ENCODE results near the gene MMP24. TPM values are rescaled to one million over a fixed set of nuclear protein-coding genes. Genes with fewer than 3 reads are reported as not detected.

Gene MMP24
- total and polyA plus RNA-seq, 2 of the 13 experiments (the other 11 are each of a cell fraction or from before 2014, with no cell fraction given), result 0.29 to 0.35 TPM

DNA sequence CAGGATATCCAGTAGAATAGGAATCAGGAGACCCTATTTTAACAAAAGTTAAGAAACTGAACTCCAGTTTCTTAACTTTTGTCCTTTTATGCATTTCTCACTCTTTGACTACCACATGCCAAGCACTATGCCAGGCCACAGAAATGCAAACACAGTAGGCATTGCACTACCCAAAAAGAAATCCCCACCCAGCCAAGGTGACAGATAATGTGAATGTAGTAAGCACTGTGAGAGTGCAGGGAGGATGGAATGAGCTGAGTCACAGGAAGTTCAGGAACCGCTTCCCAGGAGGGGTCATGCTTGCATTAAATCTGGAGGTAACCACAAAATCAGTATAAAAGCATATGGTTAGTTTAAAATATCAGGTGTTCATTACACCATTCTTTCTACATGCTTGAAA is 85.8 kb downstream of the MMP24 start (continued):
- TF ChIP-seq, protein P1, sequence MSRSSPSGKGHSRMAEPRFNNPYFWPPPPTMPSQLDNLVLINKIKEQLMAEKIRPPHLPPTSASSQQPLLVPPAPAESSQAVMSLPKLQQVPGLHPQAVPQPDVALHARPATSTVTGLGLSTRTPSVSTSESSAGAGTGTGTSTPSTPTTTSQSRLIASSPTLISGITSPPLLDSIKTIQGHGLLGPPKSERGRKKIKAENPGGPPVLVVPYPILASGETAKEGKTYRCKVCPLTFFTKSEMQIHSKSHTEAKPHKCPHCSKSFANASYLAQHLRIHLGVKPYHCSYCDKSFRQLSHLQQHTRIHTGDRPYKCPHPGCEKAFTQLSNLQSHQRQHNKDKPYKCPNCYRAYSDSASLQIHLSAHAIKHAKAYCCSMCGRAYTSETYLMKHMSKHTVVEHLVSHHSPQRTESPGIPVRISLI (CRISPR knock-in tag; IDR thresholded peaks at IDR 0.05; ENCODE audit: borderline replicate concordance), result no peak
- TF ChIP-seq NR2C2 (CRISPR knock-in tag; IDR thresholded peaks at IDR 0.05; ENCODE audit: borderline replicate concordance) (no peak), ONECUT2 (CRISPR knock-in tag; IDR thresholded peaks at IDR 0.05) (no peak), EHMT2 (IDR thresholded peaks at IDR 0.05; ENCODE audit: borderline replicate concordance, low read depth, low read length) (no peak), SAP130 (CRISPR knock-in tag; IDR thresholded peaks at IDR 0.05; ENCODE audit: low read depth) (peak; percentile 24; the same call in 1 of the 2 replicates), ZNF552 (CRISPR knock-in tag; IDR thresholded peaks at IDR 0.05; ENCODE audit: borderline replicate concordance) (no peak), ZNF367 (CRISPR knock-in tag; IDR thresholded peaks at IDR 0.05; ENCODE audit: borderline replicate concordance) (no peak), NFE2 (CRISPR knock-in tag; IDR thresholded peaks at IDR 0.05) (peak; percentile 84), GFI1 (CRISPR knock-in tag; IDR thresholded peaks at IDR 0.05; ENCODE audit: borderline replicate concordance) (no peak), RFX1 (IDR thresholded peaks at IDR 0.05) (no peak), MIER2 (CRISPR knock-in tag; IDR thresholded peaks at IDR 0.05) (no peak), POLR2A (IDR thresholded peaks at IDR 0.05; ENCODE audit: insufficient read depth in 1 of 2, low read depth in 2 of 2, low read length in 2 of 2) (no peak), ZNF382 (CRISPR knock-in tag; IDR thresholded peaks at IDR 0.05; ENCODE audit: borderline replicate concordance) (no peak), TEAD2 (CRISPR knock-in tag; IDR thresholded peaks at IDR 0.05) (no peak), DMAP1 (CRISPR knock-in tag; IDR thresholded peaks at IDR 0.05) (no peak), ZNF562 (CRISPR knock-in tag; IDR thresholded peaks at IDR 0.05; ENCODE audit: borderline replicate concordance) (no peak)
- TF ChIP-seq, protein P2, sequence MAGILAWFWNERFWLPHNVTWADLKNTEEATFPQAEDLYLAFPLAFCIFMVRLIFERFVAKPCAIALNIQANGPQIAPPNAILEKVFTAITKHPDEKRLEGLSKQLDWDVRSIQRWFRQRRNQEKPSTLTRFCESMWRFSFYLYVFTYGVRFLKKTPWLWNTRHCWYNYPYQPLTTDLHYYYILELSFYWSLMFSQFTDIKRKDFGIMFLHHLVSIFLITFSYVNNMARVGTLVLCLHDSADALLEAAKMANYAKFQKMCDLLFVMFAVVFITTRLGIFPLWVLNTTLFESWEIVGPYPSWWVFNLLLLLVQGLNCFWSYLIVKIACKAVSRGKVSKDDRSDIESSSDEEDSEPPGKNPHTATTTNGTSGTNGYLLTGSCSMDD (CRISPR knock-in tag; IDR thresholded peaks at IDR 0.05), result no peak
- TF ChIP-seq, protein P3, sequence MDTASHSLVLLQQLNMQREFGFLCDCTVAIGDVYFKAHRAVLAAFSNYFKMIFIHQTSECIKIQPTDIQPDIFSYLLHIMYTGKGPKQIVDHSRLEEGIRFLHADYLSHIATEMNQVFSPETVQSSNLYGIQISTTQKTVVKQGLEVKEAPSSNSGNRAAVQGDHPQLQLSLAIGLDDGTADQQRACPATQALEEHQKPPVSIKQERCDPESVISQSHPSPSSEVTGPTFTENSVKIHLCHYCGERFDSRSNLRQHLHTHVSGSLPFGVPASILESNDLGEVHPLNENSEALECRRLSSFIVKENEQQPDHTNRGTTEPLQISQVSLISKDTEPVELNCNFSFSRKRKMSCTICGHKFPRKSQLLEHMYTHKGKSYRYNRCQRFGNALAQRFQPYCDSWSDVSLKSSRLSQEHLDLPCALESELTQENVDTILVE (CRISPR knock-in tag; IDR thresholded peaks at IDR 0.05), result no peak
- TF ChIP-seq, protein P4, sequence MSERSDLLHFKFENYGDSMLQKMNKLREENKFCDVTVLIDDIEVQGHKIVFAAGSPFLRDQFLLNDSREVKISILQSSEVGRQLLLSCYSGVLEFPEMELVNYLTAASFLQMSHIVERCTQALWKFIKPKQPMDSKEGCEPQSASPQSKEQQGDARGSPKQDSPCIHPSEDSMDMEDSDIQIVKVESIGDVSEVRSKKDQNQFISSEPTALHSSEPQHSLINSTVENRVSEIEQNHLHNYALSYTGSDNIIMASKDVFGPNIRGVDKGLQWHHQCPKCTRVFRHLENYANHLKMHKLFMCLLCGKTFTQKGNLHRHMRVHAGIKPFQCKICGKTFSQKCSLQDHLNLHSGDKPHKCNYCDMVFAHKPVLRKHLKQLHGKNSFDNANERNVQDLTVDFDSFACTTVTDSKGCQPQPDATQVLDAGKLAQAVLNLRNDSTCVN (CRISPR knock-in tag; IDR thresholded peaks at IDR 0.05; ENCODE audit: borderline replicate concordance), result no peak
- TF ChIP-seq, protein P5, sequence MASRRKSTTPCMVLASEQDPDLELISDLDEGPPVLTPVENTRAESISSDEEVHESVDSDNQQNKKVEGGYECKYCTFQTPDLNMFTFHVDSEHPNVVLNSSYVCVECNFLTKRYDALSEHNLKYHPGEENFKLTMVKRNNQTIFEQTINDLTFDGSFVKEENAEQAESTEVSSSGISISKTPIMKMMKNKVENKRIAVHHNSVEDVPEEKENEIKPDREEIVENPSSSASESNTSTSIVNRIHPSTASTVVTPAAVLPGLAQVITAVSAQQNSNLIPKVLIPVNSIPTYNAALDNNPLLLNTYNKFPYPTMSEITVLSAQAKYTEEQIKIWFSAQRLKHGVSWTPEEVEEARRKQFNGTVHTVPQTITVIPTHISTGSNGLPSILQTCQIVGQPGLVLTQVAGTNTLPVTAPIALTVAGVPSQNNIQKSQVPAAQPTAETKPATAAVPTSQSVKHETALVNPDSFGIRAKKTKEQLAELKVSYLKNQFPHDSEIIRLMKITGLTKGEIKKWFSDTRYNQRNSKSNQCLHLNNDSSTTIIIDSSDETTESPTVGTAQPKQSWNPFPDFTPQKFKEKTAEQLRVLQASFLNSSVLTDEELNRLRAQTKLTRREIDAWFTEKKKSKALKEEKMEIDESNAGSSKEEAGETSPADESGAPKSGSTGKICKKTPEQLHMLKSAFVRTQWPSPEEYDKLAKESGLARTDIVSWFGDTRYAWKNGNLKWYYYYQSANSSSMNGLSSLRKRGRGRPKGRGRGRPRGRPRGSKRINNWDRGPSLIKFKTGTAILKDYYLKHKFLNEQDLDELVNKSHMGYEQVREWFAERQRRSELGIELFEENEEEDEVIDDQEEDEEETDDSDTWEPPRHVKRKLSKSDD (CRISPR knock-in tag; IDR thresholded peaks at IDR 0.05; ENCODE audit: low read depth), result no peak
- TF ChIP-seq, protein P6, sequence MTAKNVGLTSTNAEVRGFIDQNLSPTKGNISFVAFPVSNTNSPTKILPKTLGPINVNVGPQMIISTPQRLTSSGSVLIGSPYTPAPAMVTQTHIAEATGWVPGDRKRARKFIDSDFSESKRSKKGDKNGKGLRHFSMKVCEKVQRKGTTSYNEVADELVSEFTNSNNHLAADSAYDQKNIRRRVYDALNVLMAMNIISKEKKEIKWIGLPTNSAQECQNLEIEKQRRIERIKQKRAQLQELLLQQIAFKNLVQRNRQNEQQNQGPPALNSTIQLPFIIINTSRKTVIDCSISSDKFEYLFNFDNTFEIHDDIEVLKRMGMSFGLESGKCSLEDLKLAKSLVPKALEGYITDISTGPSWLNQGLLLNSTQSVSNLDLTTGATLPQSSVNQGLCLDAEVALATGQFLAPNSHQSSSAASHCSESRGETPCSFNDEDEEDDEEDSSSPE (CRISPR knock-in tag; IDR thresholded peaks at IDR 0.05), result no peak

All from HepG2 (cell line).